HG03045 (cell line): ENCODE results near the gene GPR63.

Experiments used
- ATAC-seq: cut with Tn5 transposase; IDR thresholded peaks from one replicate; pipeline ENCODE4 v1.9.1; 2021; ENCODE audit warnings: mild to moderate bottlenecking, moderate library complexity; ENCODE audit not compliant: unreplicated experiment

The GPR63 gene, protein sequence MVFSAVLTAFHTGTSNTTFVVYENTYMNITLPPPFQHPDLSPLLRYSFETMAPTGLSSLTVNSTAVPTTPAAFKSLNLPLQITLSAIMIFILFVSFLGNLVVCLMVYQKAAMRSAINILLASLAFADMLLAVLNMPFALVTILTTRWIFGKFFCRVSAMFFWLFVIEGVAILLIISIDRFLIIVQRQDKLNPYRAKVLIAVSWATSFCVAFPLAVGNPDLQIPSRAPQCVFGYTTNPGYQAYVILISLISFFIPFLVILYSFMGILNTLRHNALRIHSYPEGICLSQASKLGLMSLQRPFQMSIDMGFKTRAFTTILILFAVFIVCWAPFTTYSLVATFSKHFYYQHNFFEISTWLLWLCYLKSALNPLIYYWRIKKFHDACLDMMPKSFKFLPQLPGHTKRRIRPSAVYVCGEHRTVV

DNA sequence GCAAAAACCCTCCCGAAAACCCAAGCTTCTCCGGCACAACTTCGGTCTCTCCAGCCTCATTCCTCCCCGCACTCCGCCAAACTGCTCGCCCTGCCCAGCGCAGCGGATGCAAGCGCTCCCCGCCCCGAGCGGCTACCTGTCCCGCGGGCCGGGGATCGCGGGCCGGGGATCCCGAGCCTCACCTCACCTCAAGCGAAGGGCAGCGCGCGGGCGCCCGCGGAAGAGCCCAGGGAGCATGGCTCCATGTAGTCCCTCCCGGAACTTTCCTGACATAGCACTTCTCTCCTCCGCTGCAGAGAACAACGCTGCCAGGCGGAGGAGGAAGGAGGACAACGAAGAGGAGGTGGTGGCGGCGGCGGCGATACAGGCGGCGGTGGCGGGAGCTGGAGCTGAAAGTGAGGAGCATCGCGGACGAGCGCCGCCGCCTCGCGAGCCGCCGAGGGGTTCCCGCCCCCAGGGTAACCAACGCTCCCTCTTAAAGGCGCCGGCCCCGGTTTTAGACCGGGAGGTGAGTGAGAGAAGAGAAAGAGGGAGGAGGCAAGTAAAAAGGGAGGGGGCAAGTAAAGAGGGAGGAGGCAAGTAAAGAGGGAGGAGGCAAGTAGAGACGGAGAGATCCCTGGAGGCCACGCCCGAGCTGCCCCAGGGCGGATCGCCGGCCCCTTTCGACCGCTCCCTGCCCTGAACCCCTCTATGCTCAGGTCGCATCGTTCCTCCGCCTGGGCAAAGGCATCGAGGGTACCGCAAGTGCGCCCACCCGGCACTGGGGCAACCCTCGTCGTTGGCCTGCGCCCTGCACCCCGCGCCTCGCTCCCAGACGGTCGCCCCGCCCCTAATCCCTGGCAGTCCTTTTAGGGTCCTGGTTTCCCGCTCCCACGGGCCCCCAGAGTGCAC lies at the start of gene GPR63:
Gene GPR63 (minus strand): TSS at position 397 of the 891 bp plus-strand sequence. CDS start 37,746 bp downstream, outside the sequence.
- ATAC-seq, result peak; percentile 95

DNA sequence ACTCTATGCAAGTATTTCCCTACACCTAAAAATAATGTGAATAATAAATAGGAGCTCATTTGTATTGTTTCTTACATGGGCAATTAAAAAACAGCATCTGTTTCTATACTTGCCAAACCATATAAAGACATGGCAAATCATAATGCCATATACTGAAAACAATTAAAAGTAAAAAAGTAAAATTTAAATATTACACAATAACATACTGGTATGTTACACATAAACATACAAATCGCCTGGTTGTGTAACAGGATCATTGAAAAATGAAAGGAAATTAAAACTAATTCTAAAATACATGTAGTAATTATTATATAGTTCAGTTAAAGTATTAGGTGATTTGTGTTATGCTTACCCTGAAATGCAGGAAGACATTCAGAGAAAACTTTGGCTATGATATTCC lies 49.2 kb upstream of the GPR63 start:
- ATAC-seq, result no peak

DNA sequence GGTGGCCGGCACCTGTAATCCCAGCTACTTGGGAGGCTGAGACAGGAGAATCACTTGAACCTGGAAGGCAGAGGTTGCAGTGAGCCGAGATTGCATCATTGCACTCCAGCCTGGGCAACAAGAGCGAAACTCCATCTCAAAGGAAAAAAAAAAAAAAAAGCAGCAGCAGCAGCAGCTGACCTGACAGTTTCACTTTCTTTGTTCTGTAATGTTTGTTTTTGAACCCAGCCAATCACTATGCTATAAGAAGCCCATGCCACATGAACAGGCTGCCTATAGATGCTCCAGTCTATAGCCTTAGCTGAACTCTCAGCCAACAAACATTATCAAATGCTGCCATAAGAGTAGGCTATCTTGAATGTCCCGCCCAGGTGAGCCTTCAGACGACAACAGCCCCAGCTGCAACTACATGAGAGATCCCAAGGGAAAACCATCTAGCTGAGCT lies 47.9 kb upstream of the GPR63 start:
- peak; percentile 86 for ATAC-seq

DNA sequence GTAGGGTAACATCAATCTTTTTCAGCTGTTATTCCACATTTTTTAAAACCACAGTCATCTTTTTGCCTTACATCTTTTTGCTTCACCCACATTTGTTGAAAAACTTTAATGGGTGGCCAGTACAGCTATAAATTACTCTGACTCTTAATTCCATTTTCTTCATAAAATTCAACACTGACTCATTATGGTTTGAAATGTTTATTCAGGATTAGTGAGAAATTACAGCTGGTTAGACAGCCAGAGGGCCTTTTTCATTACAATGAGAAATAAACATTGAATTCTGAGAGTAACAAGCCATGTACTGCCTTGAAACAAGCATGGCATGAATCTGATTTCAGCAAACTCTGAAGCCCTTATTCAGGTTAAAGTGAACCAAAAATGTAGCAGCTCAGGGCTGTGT lies 40.9 kb upstream of the GPR63 start:
- no peak for ATAC-seq

DNA sequence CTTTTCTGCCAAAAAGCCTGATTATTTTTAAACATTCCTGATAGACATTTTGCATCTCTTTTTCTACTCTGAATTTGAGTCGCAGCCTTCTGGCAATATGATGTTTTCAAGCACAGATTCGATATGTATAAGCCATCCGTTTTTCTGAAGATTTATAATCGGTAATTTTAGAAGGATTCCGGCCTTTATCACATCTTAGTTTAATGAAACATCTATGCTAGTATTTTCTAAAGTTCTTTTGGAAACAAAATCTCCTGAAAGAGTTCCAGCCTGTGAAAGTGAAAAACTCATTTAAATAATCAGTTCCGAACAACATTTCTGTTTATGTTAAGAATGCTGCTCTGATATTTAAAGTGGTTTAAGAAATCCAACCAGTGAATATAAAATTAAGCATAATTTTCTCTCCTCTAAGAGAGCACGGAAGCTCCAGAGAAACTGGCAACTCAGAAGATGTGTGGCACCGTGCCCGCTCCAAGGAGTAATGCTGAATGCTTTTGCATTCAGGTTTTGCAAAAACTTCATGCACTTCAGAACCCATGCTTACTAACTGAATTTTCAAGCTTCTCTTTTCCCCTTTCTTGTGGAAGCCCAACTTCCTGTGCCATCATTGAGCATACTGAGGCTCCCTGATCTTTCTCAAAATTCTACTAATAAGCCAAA lies 39.7 kb upstream of the GPR63 start:
- no peak for ATAC-seq

DNA sequence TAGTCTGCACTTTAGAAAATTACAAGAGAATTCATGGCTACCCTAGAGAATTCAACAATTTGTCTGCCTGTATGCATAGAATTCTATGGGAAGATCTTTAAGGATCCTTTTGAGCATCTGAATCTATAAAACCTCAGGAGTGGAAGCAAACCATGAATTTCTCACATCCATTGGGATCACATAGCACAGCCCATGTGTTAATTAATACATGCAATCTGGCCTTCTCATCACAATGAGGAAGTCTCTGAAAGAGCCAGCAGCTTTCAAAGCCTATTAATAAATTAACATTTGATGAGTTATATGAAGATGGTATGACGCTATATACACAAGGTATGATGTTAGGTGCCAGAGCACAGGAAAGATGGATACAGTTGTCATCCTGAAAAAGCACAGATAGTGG lies 35.7 kb upstream of the GPR63 start:
- no peak for ATAC-seq

DNA sequence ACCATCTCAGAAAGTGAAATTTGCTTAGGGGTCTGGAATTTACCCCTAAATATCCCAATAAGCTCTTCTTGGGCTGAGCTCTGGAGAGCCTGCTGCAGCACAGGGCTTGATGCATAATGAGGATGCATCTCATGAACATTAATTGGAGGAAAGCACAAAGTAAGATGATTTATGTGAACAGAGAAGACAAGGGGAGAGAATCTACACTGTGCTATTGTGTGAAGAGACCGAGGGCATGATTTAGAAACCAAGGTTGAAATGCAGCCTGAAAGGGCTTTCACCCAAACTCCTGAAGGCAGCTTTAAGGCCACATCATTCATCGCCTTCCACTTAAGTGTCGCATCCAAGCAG lies 27.8 kb upstream of the GPR63 start:
- no peak for ATAC-seq

DNA sequence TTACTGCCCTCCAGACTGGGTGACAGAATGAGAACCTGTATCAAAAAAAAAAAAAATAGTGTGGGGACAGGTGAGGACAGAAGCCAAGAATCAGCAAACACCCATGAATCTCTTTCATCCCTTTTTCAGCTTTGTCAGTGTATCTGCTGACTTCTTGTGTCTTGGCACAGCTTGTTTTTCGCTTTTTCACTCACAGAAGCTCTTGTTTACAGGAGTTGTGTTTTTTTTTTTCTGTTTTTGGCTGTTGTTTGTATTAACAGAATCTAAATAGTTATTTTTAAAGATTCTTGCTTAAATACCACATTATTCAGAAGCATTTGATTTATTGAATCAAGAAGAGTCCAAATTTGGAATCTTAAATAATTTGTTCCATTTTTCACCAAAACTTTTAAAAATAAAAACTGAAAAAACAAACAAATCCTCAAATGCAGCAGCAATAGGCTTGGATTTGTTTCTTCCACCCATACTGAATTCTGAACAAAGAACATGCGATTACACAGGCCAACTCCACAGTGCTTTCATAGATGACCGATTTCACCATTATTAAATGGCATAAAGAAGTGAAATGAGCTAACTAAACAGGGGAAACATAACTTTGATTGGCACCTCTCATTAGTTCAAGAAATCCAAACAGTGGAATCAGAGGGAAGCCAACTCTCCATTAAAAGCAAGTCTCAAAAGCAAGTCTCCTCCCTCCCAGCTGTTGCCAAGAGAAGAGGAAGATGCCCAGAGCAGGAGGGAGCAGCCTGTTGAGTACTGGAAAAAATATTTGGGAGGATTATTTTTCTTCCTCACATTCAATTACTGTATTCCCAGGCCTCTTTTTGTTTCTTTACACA lies 27.2 kb upstream of the GPR63 start:
- no peak for ATAC-seq

DNA sequence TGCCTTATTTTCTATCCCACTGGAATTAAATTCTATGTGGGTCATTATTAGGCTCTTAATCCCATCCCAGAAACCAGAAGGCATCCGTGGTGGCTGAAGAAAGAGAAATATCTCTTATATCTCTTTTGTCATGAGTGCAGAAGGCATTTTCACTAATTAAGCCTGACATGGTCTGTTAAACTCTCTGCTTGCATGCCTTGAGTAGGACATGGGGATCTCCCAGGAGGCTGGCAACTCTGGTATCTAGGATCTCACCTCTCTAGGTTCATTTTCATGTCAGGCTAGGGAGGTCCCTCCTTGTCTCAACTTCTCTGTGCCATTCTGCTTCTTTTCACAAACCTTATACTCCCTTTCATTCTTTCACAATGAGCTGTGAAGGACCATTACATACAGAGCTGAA lies 25.3 kb upstream of the GPR63 start:
- no peak for ATAC-seq

DNA sequence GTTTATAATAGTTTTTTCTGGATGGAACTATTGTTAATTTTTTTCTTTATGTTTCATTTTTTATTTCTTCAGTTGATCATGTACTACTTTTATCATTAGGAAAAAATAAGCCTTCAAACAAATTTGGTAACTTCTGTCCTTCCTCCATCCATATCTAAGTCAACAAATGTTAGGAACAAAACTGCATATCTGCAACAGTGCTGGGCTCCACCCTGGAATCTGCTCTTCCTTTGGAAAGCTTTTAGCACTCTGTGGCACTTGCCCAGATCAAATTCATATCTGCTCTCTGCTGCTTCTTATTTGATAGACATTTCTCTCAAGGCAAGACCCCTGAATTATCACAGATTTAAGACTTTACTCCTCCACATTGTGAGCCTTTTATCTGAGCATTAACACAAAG lies 24.3 kb upstream of the GPR63 start:
- no peak for ATAC-seq

DNA sequence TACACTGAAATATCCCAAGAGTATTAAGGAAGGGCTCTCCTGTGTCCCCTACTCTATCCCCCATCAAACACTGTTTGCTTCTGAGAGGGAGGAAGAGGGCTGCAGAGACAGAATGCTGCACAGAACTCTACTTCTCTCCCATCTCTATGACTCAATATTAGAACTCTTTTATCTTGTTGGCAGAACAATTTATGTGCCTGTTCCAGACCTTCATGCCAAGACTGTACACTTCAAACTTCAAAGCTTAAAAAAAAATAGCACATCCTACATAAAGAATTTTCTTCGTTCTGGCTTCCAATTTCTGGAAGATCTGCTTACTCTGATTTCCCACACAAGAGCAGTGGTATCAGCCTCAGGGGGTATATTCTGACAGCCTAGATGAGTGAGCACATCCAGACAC lies 19.6 kb upstream of the GPR63 start:
- no peak for ATAC-seq

DNA sequence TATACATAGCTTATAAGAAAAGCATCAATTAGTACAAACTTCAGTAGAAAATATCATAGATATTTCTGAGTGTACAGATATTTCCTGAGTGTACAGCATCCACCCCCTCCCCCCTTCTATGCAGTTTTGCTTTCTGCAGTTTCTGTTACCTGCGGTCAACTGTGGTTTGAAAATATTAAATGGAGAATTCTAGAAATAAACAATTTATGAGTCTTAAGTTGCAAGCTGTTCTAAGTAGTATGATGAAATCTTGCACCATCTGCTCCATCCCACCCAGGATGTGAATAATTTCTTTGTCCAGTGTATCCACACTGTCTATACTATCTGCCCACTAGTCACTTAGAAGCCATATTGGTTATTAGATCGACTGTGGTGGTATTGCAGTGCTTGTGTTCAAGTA lies 15.8 kb upstream of the GPR63 start:
- no peak for ATAC-seq

DNA sequence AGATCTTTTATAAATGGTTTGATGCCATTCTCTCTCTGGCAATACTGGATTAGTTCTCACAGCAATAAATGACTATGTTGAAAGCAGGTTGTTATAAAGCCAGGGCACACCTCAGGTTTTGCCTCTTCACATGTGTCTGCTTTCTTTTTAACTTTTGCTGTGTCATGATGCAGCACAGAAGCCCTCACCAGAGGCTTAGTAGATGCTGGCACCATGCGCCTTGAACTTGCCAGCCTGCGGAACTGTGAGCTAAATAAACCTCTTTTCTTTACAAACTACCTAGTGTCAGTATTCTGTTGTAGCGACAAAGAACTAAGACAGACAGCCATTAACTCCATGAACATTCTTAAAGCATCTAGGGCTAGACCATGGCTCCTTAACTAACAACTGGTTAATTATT lies 15.3 kb upstream of the GPR63 start:
- ATAC-seq, result no peak

DNA sequence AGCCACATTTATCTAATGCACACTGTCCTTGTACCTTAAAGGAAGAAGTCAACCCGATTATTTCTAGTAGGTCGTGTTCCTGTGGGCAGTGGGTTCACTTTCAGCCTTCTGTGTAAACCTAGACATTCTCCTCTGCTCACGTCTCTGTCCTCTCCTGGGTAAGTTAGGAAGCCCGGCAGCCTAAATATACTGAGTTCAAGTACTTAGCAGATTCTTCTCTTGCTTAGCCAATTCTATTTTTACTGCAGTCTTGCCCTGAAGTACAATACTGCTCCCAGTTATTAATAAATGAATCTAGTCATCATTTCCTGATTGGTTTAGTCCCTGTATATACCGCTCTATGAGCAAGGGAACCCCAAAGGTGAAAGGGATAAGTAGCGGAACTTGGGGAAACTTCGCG lies 14.6 kb upstream of the GPR63 start:
- no peak for ATAC-seq

DNA sequence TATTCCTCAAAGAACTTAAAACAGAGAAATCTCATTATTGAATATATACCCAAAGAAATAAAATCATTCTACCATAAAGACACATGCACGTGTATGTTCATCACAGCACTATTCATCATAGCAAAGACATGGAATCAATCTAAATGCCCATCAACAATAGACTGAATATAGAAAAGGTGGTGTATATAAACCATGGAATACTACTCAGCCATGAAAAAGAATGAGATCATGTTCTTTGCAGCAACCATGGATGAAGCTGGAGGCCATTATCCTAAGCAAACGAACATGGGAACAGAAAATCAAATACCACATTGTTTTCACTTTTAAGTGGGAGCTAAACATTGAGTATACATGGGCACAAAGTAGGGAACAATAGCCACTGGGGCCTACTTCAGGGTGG lies 12.3 kb upstream of the GPR63 start:
- no peak for ATAC-seq

DNA sequence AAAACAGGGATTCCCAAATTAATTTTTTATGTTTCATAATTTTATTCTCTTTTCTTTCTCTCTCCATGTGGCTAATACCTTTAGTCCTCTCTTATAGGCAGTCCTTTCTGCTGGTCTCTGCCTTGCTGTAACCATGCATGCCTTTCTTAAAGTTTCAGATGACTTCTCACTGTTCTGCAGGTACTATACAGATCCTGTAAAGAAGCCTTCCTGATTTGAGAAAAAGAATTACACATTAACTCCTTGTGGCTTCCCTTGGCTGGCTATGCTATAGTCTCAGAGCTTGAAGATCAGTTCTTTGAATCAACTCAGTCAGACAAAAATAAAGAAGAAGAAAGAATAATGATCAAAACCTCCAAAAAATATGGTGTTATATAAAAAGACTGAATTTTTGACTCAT lies 7.3 kb upstream of the GPR63 start:
- no peak for ATAC-seq

DNA sequence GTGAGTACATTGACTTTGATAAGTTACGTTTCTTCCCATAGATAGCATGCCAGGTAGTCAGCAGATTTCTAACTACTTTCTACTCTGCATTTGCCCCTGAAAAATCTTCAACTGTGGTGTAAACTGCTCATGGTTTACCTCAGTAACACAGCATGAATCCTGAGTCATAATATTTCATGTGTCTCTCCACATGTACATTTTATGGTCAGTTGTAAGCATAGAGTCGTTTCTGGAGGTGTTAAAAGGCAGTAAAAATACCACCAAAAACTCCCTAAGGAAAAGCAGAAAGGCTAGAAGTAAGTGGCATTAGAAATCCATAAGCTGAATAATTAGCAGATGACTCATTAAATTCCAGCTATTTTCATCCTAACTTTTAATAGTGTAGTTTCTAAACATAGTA lies 4.1 kb upstream of the GPR63 start:
- no peak for ATAC-seq

DNA sequence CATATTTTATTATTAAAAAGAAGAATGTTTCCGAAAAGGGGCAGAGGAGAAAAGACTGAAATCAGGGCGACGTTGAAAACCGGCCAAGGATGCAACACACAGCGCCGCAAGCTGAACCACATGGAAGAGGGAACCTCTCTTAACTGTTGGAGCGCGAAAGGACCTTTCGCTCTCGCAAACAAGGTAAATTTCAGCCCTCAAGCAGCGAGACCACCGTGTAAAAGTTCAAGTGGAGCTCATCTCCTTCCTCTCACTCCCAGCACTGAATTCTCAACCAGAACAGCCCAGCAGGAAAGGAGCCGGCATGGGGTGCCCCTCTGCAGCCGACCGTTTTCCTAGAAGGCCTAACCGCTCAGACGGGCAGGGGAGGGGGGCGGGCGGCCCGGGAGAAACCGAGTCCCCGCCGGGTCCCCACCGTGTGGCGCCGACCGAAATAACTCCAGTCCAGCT lies 621 bp downstream of the GPR63 start:
- ATAC-seq, result peak; percentile 24

DNA sequence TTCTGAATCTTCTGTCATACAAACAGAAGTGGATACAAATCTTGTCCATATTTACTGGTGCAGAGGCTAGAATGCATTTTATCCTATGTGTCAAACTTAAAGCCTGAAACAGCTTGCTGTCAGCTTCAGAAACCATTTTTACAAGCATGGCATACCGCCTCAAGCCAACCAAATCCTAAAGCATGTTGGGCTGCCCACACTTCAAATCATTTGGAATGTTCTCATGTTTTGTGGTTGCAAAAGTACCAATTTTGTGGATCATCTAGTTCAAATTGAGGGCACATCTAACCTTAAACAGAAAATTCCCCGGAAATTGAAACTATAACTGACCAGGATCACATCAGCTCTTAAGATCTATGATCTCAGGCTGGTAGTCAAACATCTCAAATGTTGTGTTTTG lies 3.2 kb downstream of the GPR63 start:
- ATAC-seq, result no peak

DNA sequence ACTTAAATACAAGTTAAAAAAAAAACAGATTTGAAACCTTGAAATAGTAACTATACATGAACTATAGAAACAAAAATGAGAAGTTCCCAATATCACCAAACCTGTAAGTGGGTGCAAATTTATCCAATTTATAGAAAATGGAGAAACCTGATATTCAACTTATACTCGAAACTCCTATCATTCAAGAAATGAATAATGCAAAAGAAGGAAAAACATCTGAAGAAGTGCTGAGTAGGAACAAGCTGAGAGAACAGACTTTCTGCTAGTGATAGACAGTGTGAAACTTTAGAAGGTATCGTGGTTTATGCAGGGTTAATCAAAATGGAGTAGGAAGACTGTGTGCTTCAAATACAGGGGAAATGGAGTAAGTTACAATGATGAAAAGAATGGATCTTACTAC lies 4.5 kb downstream of the GPR63 start:
- ATAC-seq, result no peak

DNA sequence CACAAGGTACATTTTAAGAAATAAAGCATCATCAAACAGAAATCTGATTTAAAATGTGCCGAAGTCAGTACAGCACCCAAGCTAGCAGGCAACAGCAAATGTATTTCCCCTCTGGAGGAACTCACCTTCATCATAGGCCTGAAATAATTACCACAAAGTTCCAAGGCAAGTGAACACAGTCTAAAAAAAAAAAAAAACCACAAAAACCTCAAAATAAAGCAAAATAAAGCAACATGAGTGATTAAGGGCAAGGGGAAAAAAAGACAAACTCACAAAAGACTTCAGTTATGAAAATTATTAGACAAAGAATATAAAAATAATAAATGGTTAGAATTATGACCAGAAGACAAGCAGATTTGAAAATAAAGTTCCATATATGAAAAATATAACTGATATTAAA lies 10.4 kb downstream of the GPR63 start:
- ATAC-seq, result no peak
